Left renal pelvis (tissue), 4 donors: ENCODE results near the gene GAS1. TPM values are rescaled to one million over a fixed set of nuclear protein-coding genes. Genes with fewer than 3 reads are reported as not detected.

Source experiments
- DNase-seq, 4 donors: peaks; one replicate each; pipeline ENCODE4 v3.0.0-alpha.2; 2013; ENCODE audit warnings: low read depth in 4 of 4, low spot score in 3 of 4
- polyA plus RNA-seq, 4 donors: library from polyadenylated mRNA; unstranded; fragments of 120-200 nt; gene quantifications; one replicate each; pipeline ENCODE4 v1.2.1, GENCODE V29; 2013; ENCODE audit not compliant: insufficient read length in 4 of 4

The GAS1 gene, protein sequence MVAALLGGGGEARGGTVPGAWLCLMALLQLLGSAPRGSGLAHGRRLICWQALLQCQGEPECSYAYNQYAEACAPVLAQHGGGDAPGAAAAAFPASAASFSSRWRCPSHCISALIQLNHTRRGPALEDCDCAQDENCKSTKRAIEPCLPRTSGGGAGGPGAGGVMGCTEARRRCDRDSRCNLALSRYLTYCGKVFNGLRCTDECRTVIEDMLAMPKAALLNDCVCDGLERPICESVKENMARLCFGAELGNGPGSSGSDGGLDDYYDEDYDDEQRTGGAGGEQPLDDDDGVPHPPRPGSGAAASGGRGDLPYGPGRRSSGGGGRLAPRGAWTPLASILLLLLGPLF
- 100 to 1,000 TPM in 1 of 4 donors, 10 to 100 TPM in 3; 49.9 to 217 (median 53.1) TPM for polyA plus RNA-seq

GRCh38 chr9:86947146-86948073, at the start of gene GAS1:
Gene GAS1, minus strand, starts transcription at chr9:86947506. Its CDS starts 727 bp downstream, at chr9:86946779.
- peak; percentile 90 to 94 (median 92) for DNase-seq

GRCh38 chr9:86994231-86994630, 46.9 kb upstream of the GAS1 start:
- DNase-seq = no peak

DNA sequence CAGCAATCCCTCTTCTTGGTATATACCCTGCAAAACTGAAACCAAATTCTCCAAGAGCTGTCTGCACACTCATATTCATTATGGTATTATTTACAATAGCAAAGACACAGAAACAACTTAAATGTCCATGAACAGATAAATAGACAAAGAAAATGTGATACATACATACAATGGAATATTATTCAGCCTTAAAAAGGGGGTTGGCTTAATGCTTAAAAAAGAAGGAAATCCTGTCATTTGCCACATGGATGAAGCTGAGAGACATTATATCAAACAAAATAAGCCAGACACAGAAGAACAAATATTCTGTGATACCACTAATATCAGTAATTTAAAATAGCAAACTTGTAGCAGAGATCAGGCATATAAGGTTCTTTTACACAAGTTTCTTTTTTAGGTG, 46.5 kb upstream of the GAS1 start:
- no peak for DNase-seq

DNA sequence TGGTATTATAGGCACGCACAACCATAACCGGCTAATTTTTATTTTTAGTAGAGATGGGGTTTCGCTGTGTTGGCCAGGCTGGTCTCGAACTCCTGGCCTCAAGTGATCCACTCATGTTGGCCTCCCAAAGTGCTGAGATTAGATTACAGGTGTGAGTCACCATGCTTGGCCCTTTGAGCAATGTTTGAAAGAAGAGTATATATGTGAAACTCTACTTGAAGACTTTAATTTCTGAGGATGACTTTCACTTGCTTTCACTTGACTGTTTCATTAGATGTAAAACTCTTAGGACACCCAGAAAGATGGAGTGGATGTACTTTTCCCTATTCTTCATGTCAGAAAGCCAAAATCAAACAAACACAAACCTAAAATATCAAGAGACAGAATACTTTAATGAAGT, 43.8 kb upstream of the GAS1 start:
- no peak for DNase-seq

- no peak for DNase-seq
Measured at GRCh38 chr9:86990290-86990689, 43.0 kb upstream of the GAS1 start.

- DNase-seq = no peak
Measured at GRCh38 chr9:86987900-86988299, 40.6 kb upstream of the GAS1 start.

- DNase-seq = no peak
Measured at GRCh38 chr9:86985132-86985647, 37.9 kb upstream of the GAS1 start.

- peak in 2 of 4 donors; percentile 44 to 63 for DNase-seq
Measured at GRCh38 chr9:86983620-86984259, 36.4 kb upstream of the GAS1 start.

DNA sequence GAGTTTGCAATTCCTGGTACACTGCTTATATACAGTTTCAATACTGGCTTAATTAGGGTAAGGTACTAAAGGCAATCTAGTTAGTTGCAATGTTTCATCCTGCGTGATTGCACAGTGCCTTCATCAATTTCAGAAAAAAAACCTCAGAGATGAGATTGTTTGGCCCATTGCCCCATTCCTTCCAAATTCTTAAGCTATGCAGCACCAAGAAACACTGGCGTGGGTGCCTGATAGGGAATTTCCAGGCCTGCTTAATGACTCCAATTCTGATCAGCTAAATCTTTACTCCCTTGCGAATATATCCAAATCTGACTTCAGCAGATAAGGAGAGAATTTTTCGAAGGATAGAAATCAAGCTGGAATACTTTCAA, 35.9 kb upstream of the GAS1 start:
- no peak for DNase-seq

GRCh38 chr9:86980802-86981201, 33.5 kb upstream of the GAS1 start:
- no peak for DNase-seq

DNA sequence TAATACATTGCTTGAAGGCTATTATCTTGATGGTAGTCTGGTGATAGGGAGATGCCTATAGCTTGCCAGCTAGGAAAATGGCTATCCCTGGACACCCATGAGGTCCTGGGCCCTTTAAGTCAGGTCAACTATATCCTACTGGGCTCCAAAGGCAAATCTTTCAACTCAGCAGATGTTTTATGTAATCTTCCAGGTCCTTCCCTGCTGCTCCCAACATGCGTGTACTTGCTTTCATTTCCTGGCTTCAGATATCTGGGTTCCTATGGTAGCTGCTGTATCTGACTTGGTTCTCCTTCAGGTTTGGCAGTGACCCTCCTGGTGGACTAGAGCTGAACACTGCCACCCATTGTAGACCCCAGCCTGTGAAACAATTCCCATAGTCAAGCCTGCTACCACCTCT, 32.4 kb upstream of the GAS1 start:
- no peak for DNase-seq

DNA sequence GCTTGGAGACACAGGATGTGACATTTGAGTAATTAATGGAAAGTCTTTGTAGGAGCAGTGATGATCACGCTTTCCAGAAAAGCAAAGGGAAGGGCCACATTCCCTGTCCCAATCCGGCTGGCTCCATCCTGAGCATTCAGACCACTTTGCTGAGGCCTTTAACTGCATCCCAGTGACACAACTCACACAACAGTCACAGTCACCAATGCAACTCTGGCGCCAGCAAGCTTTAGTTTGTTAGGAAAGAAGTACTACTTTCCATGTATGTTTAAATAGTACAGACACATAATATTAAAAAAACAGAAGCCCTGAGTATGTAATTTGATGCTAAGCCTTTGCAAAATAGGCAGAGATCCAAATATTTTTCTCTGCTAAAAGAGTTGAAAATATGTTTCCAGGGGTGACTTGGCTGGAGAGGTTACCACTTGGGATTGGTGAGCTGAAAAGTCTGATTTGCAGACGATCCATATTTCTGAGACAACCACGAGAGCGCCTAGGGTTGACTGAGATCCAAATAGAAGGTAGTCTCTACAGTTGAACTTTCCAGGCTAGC, 31.7 kb upstream of the GAS1 start:
- no peak for DNase-seq

- DNase-seq = no peak
Measured at GRCh38 chr9:86978413-86978812, 31.1 kb upstream of the GAS1 start.

GRCh38 chr9:86977205-86977835, 30.0 kb upstream of the GAS1 start:
- DNase-seq = no peak

- no peak for DNase-seq
Measured at GRCh38 chr9:86975606-86976005, 28.3 kb upstream of the GAS1 start.

DNA sequence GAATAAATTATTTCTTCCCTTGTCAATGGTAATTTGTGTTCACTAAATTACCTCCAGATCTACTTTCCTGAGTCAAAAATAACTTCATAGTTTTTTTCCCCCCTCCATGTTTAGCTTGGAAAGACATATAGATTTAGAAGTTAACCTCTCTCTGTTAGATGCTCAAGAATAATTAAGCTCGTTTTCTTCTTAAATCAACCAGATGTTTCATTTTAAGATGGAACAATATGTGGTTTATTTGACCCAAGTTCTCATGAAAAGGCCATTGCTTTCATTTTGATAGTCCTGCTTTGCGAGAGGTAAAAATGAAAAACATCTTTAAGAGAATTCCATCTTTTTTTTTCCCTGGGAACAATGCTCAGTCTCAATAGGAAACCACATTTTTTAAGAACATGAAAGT, 27.7 kb upstream of the GAS1 start:
- DNase-seq = no peak

DNA sequence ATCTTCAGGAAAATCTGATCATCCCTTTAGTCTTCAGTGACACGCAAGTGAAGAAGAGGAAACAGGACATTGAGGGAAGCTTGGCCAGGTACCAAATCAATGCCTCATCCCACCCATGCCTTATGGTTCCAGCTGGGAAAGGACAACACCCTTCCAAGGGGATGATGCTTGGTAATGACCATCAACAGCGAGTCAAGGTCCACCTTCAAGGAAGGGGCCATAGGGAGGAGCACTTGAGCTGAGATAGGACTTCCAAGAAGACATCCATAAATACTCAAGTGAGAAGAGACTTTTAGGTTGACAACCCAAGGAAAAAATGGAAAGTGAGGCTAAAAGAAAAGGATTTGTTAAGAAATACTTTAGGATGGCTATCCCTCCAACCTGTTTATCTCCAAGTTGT, 27.1 kb upstream of the GAS1 start:
- DNase-seq = no peak

GRCh38 chr9:86971742-86972141, 24.4 kb upstream of the GAS1 start:
- no peak for DNase-seq

DNA sequence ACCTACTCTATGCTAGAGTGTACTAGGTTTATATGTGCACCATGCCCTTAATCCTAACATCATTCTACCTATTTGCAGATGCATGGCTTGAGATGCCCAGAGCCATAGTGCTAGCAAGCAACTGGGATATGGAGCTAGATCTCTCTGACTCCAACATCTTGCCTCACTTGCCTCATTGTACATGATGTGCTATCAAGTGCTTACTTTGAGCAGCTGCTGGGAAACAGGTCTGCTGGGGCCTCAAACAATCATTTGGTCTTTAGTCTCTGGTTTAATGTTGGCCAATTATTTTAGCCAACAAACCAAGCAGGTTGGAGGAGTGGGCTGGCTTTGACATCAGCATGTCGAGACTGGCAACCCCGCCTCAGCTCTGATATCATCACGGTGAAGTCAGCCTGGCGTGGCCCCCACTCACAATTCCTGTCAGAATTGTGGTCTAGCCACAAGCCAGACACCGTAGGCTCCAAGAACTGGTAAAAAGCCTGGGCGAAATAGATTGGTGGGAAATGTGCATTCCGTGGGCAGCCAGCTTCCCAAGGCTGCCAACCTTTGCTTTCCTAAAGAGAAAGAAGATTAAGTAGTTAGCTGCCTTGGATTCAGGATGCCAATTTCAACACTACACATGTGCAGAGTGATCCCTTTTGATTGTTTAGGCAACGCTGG, 21.1 kb upstream of the GAS1 start:
- no peak for DNase-seq
